OCI-LY3 (cell line): ENCODE results near the gene NSUN3.

ENCODE experiments used
- CTCF ChIP-seq: fragments of 200-600, 300-600 bp; sonication (generic); IDR thresholded peaks from 2 replicates; pipeline ENCODE4 v1.5.1; 2014; ENCODE audit warnings: antibody characterized with exemption, low read length, low read depth
- EZH2phosphoT487 ChIP-seq: fragments of 200-600 bp; shearing (Covaris generic); IDR thresholded peaks from 2 replicates; pipeline ENCODE4 v1.6.1; 2018; ENCODE audit warnings: antibody characterized with exemption, mixed run types, low read depth

GRCh38 chr3:94150113-94150512, 87.3 kb downstream of the NSUN3 start:
- TF ChIP-seq CTCF (no peak), EZH2phosphoT487 (no peak)
